Spinal cord (tissue), 10 donors: ENCODE measurements around the gene SLC25A20. TPM values are rescaled to one million over a fixed set of nuclear protein-coding genes. Genes with fewer than 3 reads are reported as not detected.
A peak's percentile ranks its signal among the peaks of the same experiment; 100 is the strongest.

Experiments
- DNase-seq, 6 donors: peaks; one replicate each; pipeline versions ENCODE4 v3.0.0 to v3.0.0-alpha.2; 2013 to 2015; ENCODE audit warnings: low spot score in 6 of 6, low read depth in 4 of 6
- H3K27ac ChIP-seq: one replicate; pipeline ENCODE4 v1.5.1; 2013; ENCODE audit warnings: low read depth, low read length, control low read depth
- H3K27me3 ChIP-seq: one replicate; pipeline ENCODE4 v1.6.1; 2013; ENCODE audit warnings: low read length; ENCODE audit not compliant: control insufficient read depth, insufficient read depth
- H3K36me3 ChIP-seq: one replicate; pipeline ENCODE4 v1.6.1; 2013; ENCODE audit warnings: low read length; ENCODE audit not compliant: control insufficient read depth, insufficient read depth
- H3K4me1 ChIP-seq: one replicate; pipeline ENCODE4 v1.6.1; 2013; ENCODE audit warnings: low read length; ENCODE audit not compliant: control insufficient read depth, insufficient read depth
- H3K4me3 ChIP-seq: one replicate; pipeline ENCODE4 v1.5.1; 2013; ENCODE audit warnings: low read depth, low read length, control low read depth
- H3K9me3 ChIP-seq: one replicate; pipeline ENCODE4 v1.6.1; 2013; ENCODE audit warnings: low read length; ENCODE audit not compliant: control insufficient read depth, insufficient read depth
- WGBS: methylation state at CpG from one replicate; pipeline ENCODE4 v1.1.5; 2013; ENCODE audit warnings: missing lambda C conversion rate; ENCODE audit not compliant: insufficient coverage; 5-methylcytosine and 5-hydroxymethylcytosine counted together
- long read RNA-seq, 4 donors: transcript quantifications; one replicate each; lab custom pipeline, GENCODE V29; 2026
- polyA plus RNA-seq, 2 donors: library from polyadenylated mRNA; unstranded; fragments of 120-200 nt; gene quantifications; one replicate each; pipeline ENCODE4 v1.2.1, GENCODE V29; 2013; ENCODE audit not compliant: insufficient read length in 2 of 2
- total RNA-seq, 2 donors: library from RNA; depleted of rRNA in 1 of 2; stranded (reverse); fragments of 120-200 nt in 1 of 2; fragments of >200 nt in 1 of 2; gene quantifications; one replicate each; pipeline versions ENCODE4 v1.2.3 to v1.2.4, GENCODE V29; 2013 to 2014
- donor health status: healthy.

SLC25A20 gene, protein sequence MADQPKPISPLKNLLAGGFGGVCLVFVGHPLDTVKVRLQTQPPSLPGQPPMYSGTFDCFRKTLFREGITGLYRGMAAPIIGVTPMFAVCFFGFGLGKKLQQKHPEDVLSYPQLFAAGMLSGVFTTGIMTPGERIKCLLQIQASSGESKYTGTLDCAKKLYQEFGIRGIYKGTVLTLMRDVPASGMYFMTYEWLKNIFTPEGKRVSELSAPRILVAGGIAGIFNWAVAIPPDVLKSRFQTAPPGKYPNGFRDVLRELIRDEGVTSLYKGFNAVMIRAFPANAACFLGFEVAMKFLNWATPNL
- total RNA-seq (10 to 100 TPM; 21.1 to 21.6 TPM), polyA plus RNA-seq (10 to 100 TPM; 21.3 to 23.6 TPM)
- long read RNA-seq, donor 1, transcript SLC25A20-201 (9 exons, 1,879 nt) = major isoform, 8 of 29 reads
- long read RNA-seq, donor 1, partial matches to known transcripts = 10 of 29 reads
- long read RNA-seq, donor 1, other reads (novel, unspliced or antisense) = 11 of 29 reads
- long read RNA-seq, donor 2, partial matches to known transcripts = 0 of 4 reads
- long read RNA-seq, donor 2, other reads (novel, unspliced or antisense) = 0 of 4 reads
- long read RNA-seq, donor 3, partial matches to known transcripts = 9 of 10 reads
- long read RNA-seq, donor 3, other reads (novel, unspliced or antisense) = 0 of 10 reads
- long read RNA-seq, donor 4, partial matches to known transcripts = 29 of 47 reads
- long read RNA-seq, donor 4, other reads (novel, unspliced or antisense) = 14 of 47 reads

DNA sequence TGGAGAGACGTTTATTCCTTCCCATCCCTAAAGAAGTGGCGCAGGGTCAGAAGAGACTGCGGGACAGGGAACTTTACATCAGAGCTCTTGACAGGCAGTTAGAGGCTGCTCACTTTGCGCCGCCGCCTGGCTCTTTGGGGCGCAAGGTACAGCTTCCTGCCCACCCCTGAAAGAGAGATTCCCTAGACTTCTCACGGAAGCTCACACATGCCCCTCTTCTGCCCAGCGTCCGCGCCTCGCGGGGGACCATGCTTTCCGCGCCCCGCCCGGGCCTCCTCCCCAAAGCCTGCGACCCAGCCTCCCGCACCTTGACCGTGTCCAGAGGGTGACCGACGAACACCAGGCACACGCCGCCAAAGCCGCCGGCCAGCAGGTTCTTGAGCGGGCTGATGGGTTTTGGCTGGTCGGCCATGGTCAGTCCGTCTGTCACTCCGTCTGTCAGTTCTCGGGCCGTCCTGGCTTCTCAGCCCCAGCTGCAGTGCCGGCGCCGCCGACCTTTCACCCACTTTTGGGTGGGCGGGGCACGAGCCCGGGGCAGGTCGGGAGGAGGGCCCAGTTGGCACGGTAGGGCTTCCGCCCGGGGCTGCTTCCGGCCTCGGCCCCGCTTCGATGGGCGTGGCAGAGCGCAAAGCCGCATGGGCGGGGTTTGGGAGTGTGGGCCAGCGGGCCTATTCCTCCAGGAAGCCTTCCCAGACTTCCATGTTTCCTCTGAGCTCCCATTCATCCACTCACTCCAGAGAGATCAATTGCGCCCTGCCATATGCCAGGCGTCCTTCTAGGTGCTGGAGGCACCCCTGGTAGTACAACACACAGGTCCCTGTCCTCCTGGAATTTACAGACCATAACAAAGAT lies at the start of gene SLC25A20:
SLC25A20 (minus strand) TSS at position 500 of the 852 bp plus-strand sequence; CDS start at position 412, 88 bp downstream.
- peak in 3 of 6 donors; percentile 42 to 86 (median 82) for DNase-seq
- peak within 1 kb of the TSS; percentile 79 for H3K4me3 ChIP-seq
- no peaks in the 10 kb centered on the region for H3K27me3 ChIP-seq
- peak within 1 kb of the TSS; percentile 67 for H3K27ac ChIP-seq
- H3K4me1 ChIP-seq = peaks cover 18% of the 10 kb centered on the region
- WGBS = under 1% methylated on average over 52 of the region's 54 CpGs
- H3K36me3 ChIP-seq = no peaks in the 10 kb centered on the region
- H3K9me3 ChIP-seq = no peaks in the 10 kb centered on the region

DNA sequence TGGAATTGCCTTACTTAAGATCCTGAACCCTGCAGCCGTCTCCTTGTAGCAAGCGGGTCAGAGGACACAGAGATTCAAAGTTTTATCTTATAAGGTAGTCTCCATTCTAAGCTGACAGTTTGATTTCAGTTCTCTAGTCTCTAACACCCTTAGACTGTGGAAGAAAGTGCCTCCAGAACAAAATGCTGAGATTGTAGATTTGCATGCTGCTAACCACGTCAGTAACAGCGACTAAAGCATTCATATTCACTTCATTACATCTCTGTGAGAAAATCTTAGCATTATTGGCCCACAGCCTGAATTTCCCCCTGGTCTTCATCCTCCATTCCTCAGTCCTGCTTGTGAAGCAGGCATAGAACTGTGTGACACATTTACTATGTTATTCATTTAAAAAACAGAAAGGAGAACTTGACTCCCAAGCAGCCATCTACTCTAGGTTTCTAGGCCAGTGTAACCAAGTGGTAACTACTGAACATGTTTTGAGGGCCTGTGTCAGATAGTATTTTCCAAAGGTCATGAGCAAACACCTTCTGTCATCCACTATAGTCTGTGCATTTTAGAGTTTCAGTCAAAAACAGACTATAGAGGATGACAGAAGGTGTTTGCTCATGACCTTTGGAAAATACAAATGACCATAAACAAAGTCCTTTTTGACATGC lies 47.3 kb upstream of the SLC25A20 start:
- no peak for DNase-seq
- H3K27me3 ChIP-seq = no peaks in the 10 kb centered on the region
- H3K27ac ChIP-seq = no peak overlapping the region
- H3K4me3 ChIP-seq = no peak overlapping the region
- WGBS = no CpG with 5 or more reads among the region's 4 CpGs
- no peaks in the 10 kb centered on the region for H3K4me1 ChIP-seq
- H3K36me3 ChIP-seq = peaks cover 8% of the 10 kb centered on the region
- no peaks in the 10 kb centered on the region for H3K9me3 ChIP-seq

DNA sequence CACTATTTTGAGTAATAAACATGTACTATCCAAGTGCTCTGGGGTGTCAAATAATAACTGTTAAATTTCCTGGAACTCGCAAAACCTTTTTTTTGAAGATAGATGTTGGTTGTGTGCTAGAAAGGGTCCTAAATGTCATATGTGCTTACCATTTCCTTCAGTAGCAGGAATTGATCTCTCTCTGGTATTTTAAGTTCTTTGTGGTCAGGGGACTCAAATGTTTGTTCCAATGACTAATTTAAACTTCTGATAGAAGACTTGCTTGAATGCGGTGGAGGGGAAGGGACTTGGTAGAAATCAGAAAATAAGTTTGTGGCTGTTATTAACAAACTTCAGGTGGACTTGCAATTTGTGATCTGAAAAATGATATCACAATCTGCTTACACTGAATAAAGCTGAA lies 46.8 kb upstream of the SLC25A20 start:
- H3K36me3 ChIP-seq = peaks cover 8% of the 10 kb centered on the region

DNA sequence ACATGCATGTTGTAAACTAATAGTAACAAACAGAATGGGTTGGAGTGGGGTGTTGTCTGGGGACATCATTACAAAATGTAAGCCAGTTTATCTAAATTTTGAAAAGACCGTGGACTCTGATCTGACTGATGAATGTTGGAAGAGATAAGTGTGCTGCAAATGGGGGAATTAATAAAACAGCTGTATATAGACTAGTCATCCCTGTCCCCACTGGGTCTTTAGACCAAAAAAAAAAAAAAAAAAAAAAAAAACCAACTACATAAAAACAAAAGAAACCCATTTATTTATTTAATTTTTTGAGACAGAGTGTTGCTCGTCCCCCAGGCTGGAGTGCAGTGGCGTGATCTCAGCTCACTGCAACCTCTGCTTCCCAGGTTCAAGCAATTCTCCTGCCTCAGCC lies 40.0 kb upstream of the SLC25A20 start:
- H3K4me3 ChIP-seq = no peak overlapping the region
- WGBS = no CpG with 5 or more reads among the region's 3 CpGs
- peaks cover 7% of the 10 kb centered on the region for H3K36me3 ChIP-seq
- no peaks in the 10 kb centered on the region for H3K27me3 ChIP-seq
- no peaks in the 10 kb centered on the region for H3K9me3 ChIP-seq
- no peaks in the 10 kb centered on the region for H3K4me1 ChIP-seq
- H3K27ac ChIP-seq = no peak overlapping the region
- no peak for DNase-seq

More for the DNA sequence above, 46.8 kb upstream of the SLC25A20 start:
- H3K4me1 ChIP-seq = no peaks in the 10 kb centered on the region
- no peak for DNase-seq
- H3K4me3 ChIP-seq = no peak overlapping the region
- H3K27ac ChIP-seq = no peak overlapping the region
- H3K27me3 ChIP-seq = no peaks in the 10 kb centered on the region
- WGBS = no CpG with 5 or more reads among the region's 2 CpGs
- no peaks in the 10 kb centered on the region for H3K9me3 ChIP-seq

DNA sequence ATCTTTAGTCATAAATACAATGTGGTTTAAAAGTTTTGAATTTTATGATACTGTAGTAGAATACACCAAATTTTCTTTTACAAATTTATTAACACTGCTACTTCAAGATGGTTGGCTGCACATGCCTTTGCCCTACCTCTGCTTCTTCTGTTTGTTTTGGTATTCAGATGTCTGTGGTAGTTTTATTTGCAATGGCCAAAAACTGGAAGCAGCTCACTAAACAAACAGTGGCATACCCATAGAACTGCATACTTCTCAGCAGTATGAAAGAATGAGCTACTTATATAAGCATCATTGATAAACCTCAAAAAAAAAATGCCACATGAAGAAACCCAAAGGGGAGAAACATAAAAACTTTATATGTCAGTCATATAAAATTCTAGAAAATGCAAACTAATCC lies 39.5 kb upstream of the SLC25A20 start:
- H3K4me1 ChIP-seq = no peaks in the 10 kb centered on the region
- H3K36me3 ChIP-seq = peaks cover 6% of the 10 kb centered on the region
- no peak overlapping the region for H3K27ac ChIP-seq
- H3K4me3 ChIP-seq = no peak overlapping the region
- DNase-seq = no peak
- no peaks in the 10 kb centered on the region for H3K27me3 ChIP-seq
- H3K9me3 ChIP-seq = no peaks in the 10 kb centered on the region

DNA sequence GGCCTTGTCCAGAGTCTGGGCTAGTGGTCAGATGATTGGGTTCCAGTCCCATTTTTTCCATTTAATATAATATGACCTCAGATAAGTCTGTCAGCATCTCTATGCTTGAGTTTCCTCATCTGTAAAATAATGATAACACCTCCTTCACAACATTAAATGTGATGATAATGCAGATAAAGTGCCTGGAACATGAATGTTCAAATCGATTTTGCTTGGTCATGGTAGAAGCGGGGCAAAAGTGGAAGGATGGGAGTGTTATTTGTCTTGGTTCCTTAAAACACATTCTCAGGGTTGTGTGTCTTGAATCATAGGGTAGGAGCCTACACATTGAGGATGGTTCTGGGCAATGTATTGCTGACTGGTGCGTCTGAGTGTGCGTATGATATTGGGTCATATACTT lies 36.8 kb upstream of the SLC25A20 start:
- Histone ChIP-seq H3K27ac (no peak overlapping the region), H3K4me1 (no peaks in the 10 kb centered on the region), H3K4me3 (no peak overlapping the region), H3K27me3 (no peaks in the 10 kb centered on the region), H3K36me3 (peaks cover 9% of the 10 kb centered on the region), H3K9me3 (no peaks in the 10 kb centered on the region)
- DNase-seq = no peak
- 100% methylated on average over 2 of the region's 4 CpGs for WGBS

DNA sequence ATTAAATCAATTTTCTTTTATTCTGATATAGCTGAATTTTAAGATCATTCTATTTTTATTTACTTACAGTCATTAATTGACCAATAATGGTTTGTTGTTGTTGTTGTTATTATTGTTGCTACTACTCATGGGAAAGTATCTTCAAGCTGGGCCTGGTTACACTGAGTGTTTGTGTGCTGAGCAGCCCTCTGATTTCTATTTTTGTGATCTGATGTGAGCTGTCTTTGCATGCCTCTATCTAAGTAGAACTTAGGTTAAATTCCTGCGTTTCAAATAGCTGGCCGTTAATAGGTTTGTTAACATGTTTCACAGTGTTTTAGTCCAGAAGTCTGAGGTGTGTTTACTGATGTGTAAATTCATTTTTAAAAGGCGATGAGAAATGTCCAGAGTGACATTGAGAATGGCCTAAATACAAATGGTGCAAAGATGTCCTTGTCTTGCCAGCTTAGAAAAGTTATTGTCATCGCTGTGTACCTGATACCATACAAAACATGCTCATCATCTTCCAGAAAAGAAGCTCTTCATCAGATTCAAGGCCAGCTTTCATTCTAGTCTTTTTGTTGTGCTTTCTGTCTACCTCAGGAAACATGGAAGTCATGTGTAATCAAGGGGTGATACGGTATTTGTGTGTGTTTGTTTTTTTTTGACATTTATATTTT lies 35.8 kb upstream of the SLC25A20 start:
- Histone ChIP-seq H3K4me1 (no peaks in the 10 kb centered on the region), H3K27ac (no peak overlapping the region), H3K4me3 (no peak overlapping the region), H3K36me3 (peaks cover 9% of the 10 kb centered on the region), H3K9me3 (no peaks in the 10 kb centered on the region), H3K27me3 (no peaks in the 10 kb centered on the region)
- WGBS = 100% methylated on average over 2 of the region's 5 CpGs
- DNase-seq = no peak

DNA sequence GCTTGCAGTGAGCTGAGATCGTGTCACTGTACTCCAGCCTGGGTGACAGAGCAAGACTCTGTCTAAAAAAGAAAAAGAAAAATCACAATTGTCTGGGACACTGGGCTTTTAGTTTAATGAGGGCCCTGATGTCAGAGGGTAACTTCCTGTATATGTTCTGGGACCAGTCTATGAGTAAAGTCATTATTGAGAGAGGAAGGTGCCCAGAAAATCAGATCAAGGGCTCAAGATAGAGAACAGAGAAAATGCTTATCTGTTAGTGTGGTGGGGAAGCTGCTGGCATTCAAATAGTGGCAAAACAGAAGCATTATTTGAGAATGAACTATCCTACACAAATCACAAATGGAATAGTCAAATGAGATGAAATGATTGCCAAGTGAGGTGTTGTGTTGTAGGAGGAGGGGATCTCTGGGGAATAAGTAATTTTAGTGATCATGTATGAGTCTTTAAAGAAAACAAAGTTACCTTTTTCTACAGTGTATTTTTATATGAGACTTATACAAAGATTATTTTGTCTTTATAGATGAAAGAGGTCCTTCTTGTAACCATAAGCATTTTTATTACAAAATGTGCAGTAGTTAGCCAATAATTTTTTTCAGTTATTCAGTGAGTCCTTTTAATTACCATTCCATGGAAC lies 33.4 kb upstream of the SLC25A20 start:
- Histone ChIP-seq H3K9me3 (no peaks in the 10 kb centered on the region), H3K4me1 (no peaks in the 10 kb centered on the region), H3K27ac (no peak overlapping the region), H3K4me3 (no peak overlapping the region), H3K36me3 (peaks cover 15% of the 10 kb centered on the region), H3K27me3 (no peaks in the 10 kb centered on the region)
- WGBS = no CpG with 5 or more reads among the region's 1 CpG
- no peak for DNase-seq
